Muscle of back (tissue), 11 donors: ENCODE results near the gene DSCAM. TPM values are rescaled to one million over a fixed set of nuclear protein-coding genes. Genes with fewer than 3 reads are reported as not detected.

Source experiments
- DNase-seq, 3 donors: peaks; one replicate each; pipeline versions ENCODE4 v3.0.0 to v3.0.0-alpha.2; 2013
- polyA plus RNA-seq, 10 donors: library from polyadenylated mRNA; unstranded; fragments of 120-200 nt; gene quantifications; one replicate each; pipeline ENCODE4 v1.2.1, GENCODE V29; 2013; ENCODE audit not compliant: insufficient read length in 10 of 10

The DSCAM gene
- polyA plus RNA-seq, 10 donors = 0.57 to 3.1 (median 1.7) TPM

DNA sequence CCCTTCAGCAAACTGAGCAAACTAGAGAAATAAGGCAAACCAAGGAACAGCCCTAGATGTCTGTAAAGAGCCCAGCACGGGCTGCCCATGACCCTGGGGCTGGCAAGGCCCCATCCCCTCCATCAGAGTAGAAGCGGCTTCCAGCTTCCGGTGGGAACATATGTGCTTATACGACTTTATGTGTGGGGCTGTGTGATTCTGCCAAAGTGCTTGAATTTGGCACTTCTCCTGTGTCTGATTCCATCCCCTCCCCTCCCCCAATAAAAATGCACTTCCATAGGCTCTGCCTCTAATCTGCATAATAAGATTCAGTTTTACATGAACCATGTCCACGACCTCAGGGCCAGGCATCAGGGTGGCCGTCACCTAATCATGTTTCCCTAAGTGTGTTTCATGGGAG lies 236.6 kb downstream of the DSCAM start:
- DNase-seq = no peak

DNA sequence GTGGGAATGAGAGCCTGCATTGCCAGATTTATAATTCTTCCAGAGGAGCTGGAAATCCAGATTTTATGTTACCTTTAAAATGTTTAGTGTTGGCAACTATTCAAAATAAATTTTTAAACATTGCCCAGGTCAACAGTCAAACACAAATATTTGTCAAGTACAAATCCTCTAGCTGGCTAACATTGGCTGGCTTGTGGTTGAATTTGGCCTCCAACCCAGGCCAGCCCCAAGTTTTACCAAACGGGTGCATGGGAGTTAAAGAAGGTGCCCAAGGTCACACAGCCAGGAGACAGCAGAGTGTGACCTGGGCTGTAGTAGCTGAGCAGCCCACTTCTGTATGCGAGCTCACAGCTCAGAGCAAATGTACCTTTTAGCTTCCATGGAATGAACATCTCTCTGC lies 240.6 kb downstream of the DSCAM start:
- no peak for DNase-seq

DNA sequence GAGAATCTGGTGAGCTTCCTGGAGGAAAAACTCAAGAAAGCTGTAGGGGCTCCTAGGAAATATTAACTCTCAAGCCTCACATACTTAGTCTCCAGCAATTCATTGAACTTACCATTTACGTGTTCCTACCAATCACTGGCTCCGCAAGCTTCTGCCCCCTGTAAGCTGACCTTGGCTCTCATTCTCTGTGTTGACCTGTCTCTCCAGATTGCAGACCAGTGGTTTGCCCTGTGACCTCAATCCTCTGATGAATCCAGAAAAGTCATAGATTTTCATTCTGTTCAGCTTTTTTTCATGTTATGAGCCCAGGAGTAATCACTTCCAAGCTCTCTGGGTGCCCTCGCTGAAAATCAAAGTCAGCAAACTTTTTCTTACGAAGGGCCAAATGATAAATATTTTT lies 241.9 kb downstream of the DSCAM start:
- no peak for DNase-seq

DNA sequence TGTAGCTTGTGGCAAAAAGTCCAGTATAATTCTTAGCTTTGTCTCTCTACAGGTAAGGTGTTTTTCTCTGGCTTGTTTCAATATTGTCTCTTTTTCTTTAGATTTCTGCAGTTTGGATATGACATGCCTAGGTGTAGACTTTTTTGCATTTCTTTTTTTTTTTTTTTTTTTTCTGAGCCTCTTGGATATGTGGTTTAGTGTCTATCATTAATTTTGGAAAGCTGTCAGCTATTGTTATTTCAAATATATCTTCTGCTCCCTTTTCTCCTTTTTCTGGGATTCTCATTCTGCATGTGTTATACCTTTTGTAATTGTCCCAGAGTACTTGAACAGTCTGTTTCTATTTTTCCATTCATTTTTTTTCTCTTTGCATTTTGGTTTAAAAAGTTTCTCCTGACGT lies 243.2 kb downstream of the DSCAM start:
- no peak for DNase-seq

DNA sequence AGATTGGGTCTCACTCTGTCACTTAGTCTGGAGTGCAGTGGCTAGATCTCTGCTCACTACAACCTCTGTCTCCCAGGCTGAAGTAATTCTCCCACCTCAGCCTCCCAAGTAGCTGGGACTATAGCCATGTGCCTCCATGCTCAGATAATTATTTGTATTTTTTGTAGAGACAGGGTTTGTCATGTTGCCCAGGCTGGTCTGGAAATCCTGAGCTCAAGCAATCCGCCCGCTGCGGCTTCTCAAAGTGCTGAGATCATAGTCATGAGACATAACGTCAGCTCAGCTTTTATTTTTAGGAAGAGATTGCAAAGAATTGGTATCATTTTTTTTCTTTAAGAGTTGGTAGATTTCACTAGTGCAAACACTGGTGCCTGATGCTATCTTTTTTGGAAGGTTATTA lies 244.9 kb downstream of the DSCAM start:
- peak in 1 of 3 donors; percentile 13 for DNase-seq

DNA sequence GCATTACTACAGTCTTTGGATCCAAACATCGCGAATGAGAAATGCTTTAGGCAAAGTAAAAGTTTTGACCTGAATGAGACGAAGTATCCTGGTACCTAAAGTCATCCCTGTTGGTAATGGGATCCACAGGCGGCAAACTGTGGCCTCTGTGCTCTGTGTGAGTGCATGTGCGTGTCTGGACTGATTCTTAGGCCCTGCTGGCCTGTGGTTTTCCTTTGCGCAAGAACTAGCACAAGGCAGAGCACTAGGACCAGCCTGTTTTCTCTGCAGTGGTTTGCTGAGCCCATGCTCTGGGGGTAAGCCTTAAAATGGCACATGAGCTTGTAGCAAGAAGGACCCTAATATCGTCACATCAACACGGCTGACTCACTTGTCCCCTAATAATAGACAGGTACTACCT lies 251.2 kb downstream of the DSCAM start:
- no peak for DNase-seq

DNA sequence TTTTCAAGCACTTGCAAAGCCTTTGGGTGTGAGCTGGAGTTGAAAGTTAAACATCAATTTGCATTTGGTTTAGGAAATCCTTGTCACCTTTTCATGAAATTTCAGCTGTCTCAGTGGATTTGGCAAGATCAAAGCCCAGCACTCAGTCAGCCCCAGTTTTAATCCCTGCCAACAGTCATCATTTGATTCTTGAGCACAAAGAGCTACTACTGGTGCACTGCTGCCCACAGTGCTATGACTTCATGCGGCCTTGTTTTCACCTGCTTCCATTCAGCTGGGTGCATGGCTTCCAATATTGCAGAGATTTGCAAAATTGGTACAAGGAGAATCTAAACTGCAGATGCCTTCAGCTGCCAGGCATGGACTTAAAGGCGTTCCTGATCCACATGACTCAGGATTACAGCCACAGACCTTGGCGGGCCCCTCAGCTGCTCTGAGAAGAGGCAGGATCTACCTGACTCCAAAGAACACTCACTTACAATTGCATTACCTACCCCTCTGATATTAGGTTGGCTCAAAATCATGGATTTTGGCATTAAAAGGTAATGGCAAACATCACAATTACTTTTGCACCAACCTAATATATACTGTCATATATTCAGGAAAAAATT lies 259.1 kb downstream of the DSCAM start:
- DNase-seq = no peak

DNA sequence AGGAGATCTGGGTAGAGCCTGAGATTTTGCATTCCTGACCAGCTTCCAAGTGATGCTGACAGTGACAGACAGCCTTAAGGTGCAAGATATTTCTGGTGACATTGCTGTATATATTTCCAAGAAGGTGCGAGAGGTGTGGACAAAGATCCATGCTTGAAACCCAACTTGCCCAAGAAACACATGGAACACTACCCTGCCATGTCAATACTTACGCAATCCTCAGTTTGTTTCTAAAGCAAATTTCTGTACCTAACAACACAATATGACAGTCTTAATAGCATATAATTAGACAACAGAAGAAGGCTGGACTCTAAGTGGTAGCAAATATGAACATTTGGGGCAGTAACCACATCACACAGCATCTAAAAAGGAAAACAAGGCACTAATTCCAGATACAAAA lies 260.4 kb downstream of the DSCAM start:
- no peak for DNase-seq

DNA sequence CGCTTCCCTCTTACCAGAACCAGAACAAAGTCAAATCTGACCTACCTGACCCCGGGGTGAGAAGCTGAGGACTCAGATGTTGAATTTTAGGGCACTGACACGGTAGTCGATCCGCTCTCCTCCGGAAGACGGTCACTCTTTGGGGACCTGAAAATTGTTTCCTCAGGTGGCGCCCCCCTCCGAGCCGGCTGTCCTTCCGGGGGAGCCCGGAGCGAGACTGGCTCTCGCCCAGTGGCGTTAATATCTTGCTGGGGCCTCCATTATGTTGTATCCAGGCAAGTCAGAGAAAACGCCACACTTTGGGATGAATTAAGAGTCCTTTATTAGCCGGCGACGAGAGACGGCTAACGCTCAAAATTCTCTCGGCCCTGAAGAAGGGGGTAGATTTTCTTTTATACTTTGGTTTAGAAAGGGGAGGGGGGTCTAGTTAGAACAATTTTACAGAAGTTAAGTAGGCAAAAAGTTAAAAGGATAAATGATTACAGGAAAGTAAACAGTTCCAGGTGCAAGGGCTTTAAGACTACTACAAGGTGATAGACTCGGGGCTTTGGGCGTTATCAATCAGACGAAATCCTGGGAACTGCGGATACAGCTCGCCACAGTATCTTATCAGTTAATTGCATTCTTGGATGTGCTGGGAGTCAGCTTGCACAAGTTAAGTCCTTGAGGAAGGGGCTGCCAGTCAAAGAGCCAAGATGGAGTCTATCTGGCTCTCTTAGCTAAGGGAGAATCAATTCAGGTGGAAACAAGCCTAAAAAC lies 269.5 kb downstream of the DSCAM start:
- DNase-seq = no peak

DNA sequence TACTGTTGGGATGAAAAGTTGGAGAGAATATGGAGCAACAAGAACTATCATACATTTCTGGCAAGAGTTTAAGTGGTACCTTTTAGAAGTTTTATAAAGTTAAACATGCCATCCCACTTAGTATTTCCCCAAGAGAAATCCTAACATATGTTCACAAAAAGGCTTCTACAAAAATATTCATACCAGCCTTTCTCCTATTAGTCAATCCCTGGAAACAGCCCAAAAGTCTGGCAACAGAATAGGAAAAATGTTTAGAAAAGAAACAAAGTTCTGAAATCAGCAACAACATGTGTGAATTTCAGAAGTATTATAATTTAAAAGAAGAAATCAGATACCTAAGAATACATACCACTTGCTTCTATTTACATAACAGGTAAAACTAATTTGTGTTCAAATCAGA lies 271.0 kb downstream of the DSCAM start:
- no peak for DNase-seq

DNA sequence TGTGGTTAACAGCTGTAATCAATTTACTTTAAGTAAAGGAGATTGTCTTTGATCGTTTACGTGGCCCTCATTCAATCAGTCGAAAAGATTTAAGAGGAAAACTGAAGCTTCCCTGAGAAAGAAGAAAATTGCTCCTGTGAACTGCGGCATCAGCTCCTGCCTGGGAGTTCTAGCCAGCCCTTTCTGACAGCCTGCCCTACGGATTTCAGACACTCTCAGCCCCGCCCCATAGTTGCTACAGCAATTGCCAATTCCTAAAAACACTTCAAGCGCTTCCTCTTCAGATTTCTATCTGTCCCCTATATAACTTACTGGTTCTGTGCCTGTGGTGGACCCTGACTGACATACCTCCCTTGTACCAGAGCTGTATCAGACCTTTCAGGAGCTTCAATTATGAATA lies 277.6 kb downstream of the DSCAM start:
- DNase-seq = peak in 1 of 3 donors; percentile 39

DNA sequence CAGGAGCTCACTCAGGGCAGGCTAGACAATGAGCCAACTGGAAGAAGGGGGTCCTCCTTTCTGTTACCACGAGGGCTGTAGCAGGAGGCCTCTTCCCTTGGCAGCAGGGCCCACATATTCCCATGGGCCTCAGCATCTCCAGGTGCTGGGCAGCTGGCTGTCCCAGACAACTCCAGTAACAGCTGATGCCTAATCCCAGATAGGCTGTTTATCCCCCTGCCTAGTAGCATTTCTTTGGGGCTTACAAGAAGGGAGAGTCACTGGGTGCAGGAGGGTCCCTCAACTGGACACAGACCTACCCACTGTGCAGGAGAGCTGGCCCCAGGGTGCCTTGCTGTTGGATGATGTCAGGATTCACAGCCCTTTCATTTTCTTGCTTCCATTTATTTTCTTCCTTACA lies 278.2 kb downstream of the DSCAM start:
- DNase-seq = peak in 1 of 3 donors; percentile 28

DNA sequence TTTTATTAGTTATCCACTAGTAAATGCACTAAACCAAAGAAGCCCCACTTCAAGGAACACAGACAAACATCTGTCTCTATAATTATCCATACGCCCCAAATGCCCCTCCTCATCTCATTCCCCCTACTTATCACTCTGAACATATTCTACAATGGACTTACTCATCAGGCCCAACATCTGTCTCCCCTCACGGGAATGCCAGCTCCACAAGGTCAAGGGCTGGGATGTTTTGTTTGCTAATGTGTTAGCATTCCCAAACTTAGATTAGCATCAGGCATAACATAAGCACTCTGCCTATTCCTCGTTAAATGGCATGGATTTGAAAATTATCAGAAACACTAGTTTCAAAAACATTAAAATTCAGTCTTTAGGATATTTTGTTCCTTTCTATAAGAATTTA lies 279.5 kb downstream of the DSCAM start:
- peak in 1 of 3 donors; percentile 20 for DNase-seq

DNA sequence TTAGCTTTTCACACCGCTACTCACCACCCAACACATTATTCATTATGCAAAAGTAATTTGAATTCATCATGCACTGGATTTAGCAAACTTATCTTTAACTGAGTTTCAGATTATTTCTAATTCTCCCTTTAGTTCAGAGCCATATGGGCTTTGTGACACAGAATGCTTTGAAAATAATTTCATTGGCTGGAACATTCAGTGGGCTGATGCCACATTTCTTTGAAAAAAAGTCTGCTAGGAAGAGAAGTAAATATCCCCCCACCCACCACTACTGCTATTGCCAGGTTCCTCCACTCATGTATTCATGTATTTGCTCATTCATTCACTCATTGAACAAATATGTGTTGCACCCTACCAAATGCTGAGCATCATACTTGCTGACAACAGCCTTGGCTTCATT lies 280.5 kb downstream of the DSCAM start:
- no peak for DNase-seq

DNA sequence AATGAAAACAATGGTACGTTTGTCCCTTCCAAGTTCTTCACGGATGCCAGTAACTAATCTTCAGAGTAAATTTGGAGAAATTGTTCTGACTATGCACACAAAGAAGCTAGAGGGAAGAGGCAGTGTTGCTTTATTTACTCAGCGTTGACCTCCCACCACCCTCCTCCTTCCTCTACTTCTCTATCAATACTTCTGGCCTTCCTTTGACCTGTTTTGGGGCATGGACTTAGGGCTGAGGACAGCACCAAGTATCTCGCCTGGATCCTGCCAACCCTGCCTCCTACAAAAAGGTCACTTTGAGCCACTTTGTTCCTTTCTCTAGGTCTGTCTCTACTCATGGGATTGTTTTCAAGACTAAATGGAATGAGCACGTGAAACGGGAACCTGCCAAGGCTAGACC lies 282.6 kb downstream of the DSCAM start:
- DNase-seq = no peak

DNA sequence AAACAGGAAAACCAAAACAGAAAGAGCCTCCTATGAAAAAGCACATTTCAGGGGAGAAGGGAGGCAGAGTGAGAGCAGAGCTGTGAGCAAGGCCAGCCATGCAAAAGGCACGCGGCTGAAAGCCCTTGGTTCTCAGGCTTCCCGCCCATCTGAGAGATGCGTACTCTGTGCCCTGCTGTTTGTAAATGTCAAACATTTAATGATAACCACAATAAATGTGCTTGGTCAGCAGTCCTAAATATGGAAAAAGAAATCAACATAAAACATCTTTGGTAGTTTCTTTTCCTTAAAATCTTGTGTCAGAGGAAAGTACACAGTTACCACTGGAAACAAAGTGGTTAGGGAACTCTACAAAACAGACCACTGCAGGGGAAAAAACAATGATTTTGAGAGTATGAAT lies 283.1 kb downstream of the DSCAM start:
- peak in 1 of 3 donors; percentile 23 for DNase-seq

DNA sequence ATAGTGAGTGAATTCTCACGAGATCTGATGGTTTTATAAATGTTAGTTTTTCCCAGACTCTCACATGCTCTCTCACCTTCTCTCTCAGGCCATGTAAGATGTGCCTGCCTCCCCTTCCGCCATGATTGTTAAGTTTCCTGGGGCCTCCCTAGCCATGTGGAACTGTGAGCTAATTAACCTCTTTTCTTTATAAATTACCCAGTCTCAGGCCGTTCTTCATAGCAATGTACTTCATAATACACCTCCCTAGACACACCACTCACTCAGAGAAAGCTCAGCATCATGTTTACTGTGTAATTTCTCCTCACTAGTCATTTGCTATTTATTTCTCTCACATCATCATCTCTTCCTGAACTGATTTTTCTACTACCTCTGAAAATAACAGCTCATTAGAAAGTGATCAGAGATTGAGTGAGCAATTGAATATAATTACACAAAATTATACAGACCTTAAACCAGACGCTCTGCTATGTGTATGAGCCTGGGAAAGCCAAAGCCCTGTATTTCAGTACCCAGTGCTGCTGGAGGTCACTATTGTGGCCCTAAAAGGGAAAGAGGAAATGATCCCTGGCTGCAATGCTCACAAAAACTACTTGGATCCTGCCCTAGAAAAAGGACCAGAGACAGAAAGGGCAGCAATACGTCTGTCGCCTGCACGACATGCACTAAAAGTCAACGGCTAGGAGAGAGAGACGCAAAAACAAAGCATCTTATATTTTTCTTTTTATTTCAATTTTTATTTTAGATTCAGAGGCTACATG lies 284.5 kb downstream of the DSCAM start:
- DNase-seq = no peak

DNA sequence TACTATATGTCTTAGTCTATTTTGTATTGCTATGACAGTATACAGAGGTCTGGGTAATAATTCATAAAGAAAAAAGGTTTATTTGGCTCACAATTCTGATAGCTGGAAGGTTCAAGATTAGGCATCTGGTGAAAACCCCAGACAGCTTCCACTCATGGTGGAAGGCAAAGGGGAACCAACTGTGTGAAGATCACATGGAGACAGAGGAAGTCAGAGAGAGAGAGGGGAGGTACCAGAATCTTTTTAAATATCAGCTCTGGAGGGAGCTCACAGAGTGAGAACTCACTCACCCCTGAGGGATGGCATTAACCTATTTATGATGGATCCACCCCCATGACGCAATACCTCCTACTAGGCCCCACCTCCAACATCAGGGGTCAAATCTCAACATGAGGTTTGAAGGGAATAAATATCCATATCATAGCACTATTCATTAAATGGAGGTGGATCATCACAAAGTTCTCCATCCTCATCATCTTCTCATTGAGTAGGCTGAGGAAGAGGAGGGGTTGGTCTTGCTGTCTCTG lies 290.5 kb downstream of the DSCAM start:
- no peak for DNase-seq

DNA sequence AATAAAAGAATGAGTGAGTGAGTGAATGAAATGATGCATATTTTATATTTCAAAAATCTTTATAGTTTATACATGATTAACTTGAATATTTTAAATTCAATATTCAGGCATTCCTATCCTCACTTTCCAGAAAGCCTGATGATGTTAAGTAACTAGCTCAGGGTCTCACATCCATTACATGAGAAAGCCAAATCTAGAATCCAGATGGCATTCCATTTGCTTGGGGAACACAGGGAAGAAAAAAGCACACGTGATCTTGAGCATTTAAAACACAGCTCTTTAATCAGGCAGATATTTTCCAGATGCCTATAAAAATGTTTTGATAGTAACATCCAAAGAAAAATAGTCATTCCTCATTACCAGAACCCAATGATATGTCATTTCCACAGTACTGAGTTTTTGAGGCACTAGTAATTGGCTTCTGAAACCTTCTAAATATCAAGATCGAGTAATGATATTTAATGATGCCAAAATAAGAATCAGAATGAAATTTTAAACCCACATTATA lies 291.9 kb downstream of the DSCAM start:
- DNase-seq = no peak

DNA sequence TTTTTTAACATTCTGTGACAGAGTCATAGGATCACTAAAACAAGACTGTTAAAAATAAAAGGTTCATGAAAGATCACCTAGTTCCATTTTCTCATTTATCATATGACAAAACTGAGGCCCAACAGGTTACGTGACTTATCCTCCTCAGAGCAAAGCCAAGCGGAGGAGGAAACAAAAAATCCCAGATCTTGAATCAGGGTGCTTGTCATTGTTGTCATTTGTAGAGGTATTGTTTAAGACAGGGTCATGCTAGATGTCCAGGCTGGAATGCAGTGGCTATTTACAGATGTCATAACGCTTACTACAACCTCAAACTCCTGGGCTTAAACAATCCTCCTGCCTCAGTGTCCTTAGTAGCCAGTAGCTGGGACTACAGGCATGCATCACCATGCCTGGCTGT lies 293.2 kb downstream of the DSCAM start:
- DNase-seq = no peak

DNA sequence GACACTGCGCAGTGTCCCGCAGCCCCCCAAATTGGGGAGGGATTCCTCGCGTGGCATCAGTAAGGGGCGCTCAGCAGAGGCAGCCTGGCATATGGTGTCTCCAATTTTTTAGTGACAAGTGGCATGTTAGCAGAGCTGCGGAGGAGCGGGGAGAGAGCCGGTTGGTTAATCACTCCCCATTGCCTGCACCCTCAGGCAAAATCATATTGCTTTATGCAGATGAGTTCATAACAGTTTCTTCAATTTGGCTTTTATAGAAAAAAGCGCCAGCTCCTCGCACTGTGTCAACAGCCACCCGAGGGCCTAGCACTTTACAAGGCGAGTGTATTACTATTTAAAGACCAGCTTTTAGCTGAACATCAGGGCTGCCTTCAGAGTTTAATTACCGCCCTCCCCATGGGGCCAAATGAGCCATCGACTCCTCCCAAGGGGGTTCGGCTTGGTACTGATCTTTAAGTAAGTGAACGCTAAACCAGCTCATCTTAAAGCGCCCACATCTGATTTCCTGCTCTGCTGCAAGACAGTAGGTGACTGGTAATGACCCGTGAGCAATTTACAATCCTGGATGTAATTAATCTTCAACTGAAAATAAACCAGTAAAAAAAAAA lies 298.9 kb downstream of the DSCAM start:
- DNase-seq = no peak

DNA sequence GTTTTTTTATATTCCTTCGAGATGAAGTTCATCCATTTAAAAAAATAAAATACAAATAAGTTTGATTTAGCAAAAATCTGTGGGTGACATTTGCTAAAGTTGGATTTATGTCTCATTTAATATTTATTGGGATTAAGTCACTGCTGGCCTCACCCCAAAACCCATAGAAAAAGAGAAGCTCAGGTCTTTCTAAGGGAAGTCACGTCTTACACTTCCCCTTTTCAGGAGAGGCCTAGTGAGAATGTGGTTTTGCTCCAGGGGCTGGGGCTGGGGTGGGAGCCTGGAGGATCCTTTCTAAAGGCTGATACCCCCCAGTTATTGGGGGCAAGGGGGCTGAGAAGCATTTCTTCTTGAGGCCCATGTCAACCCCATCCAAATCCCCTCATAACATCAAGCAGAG lies 300.3 kb downstream of the DSCAM start:
- DNase-seq = peak in 1 of 3 donors; percentile 26
